ENCODE results near the gene FBP2.

DNA sequence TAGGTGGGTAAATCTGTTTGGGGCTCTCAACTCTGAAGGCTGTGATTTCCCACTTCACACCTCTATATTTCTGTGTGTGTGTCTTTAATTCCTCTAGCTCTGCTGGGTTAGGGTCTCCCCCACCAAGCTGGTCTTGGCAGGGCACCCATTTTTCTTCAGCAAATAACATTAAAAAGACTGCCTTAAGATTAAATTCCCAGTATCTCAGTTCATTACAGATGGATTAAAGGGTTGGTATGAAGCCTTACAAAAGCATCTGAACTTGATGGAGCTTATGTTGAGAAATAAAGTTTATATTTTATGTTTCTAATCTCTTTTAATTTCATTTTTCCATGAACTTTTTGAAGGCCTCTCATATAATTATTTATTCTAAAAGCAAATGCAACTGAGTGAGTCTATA, 27.1 kb downstream of the FBP2 start:
- TF ChIP-seq CTCF (conservative IDR thresholded peaks at IDR 0.05), result no peak
- no peak for TF ChIP-seq ZFX (IDR thresholded peaks at IDR 0.05)

All from C4-2B (cell line).